Tibial nerve (tissue), 4 donors: ENCODE measurements around the gene LY86. TPM values are rescaled to one million over a fixed set of nuclear protein-coding genes. Genes with fewer than 3 reads are reported as not detected.

Experiments used
- DNase-seq, 2 donors: peaks; one replicate each; pipeline ENCODE4 v3.0.0-alpha.2; 2019; ENCODE audit warnings: low spot score in 2 of 2
- H3K27ac ChIP-seq, 4 donors: fragments of 200-600 bp; sonication (generic) in 3 of 4; one replicate each; pipeline ENCODE4 v1.5.1; 2017 to 2019; ENCODE audit warnings: mild to moderate bottlenecking in 1 of 4
- H3K27me3 ChIP-seq, 2 donors: fragments of 200-600 bp; sonication (generic) in 1 of 2; one replicate each; pipeline versions ENCODE4 v1.5.1 to v1.6.0; 2017 to 2019
- H3K36me3 ChIP-seq, 3 donors: fragments of 200-600 bp; sonication (generic); one replicate each; pipeline ENCODE4 v1.5.1; 2018 to 2019
- H3K4me1 ChIP-seq, 4 donors: fragments of 200-600 bp; sonication (generic) in 3 of 4; one replicate each; pipeline ENCODE4 v1.5.1; 2017 to 2019
- H3K4me3 ChIP-seq, 4 donors: fragments of 200-600 bp; sonication (generic) in 3 of 4; one replicate each; pipeline ENCODE4 v1.5.1; 2017 to 2019; ENCODE audit warnings: mild to moderate bottlenecking in 1 of 4, moderate library complexity in 1 of 4
- H3K9me3 ChIP-seq, 4 donors: fragments of 200-600 bp; sonication (generic) in 3 of 4; one replicate each; pipeline ENCODE4 v1.5.1; 2017 to 2019
- CTCF ChIP-seq, 5 experiments: fragments of 200-600 bp in 3 of 5; fragments of 450-650 bp in 2 of 5; sonication (generic) in 3 of 5; IDR thresholded peaks; one replicate each; pipeline ENCODE4 v1.5.1; 2016 to 2019; ENCODE audit warnings: antibody characterized with exemption in 5 of 5, mild to moderate bottlenecking in 3 of 5, moderate library complexity in 2 of 5
- EP300 ChIP-seq, 2 donors: sonication (generic); formaldehyde crosslinking; IDR thresholded peaks; one replicate each; pipeline ENCODE4 v1.6.1; 2017; ENCODE audit warnings: antibody characterized with exemption in 2 of 2, mild to moderate bottlenecking in 1 of 2
- POLR2A ChIP-seq, 2 donors: fragments of 450-650 bp; IDR thresholded peaks; one replicate each; pipeline ENCODE4 v1.6.1; 2017; ENCODE audit warnings: antibody characterized with exemption in 2 of 2, mild to moderate bottlenecking in 2 of 2, moderate library complexity in 2 of 2
- WGBS, 2 donors: methylation state at CpG; one replicate each; pipeline ENCODE4 v1.1.5; 2018; 5-methylcytosine and 5-hydroxymethylcytosine counted together
- total RNA-seq, 4 donors: library from RNA; depleted of rRNA; stranded (reverse); fragments of >200 nt; gene quantifications; one replicate each; pipeline ENCODE4 v1.1.0, GENCODE V29; 2016

LY86 gene
- total RNA-seq, 4 donors from 2014 or later, result 0.60 to 8.3 (median 4.5) TPM

- DNase-seq, result no peak
- no peak overlapping the region for H3K4me3 ChIP-seq
- H3K27ac ChIP-seq, result no peak overlapping the region
- H3K4me1 ChIP-seq, result peaks cover 0 to 4% (median 0%) of the 10 kb centered on the region in 4 donors
- no peaks in the 10 kb centered on the region for H3K9me3 ChIP-seq
- no peaks in the 10 kb centered on the region for H3K36me3 ChIP-seq
- H3K27me3 ChIP-seq, result no peaks in the 10 kb centered on the region
- TF ChIP-seq POLR2A (IDR thresholded peaks at IDR 0.05) (no peak), CTCF (IDR thresholded peaks at IDR 0.05) (no peak), EP300 (IDR thresholded peaks at IDR 0.05) (no peak)
- WGBS, 2 donors, result 86 to 89% methylated on average over 4 of the region's 4 CpGs
Observed at GRCh38 chr6:6557504-6557839, 31.0 kb upstream of the LY86 start.

GRCh38 chr6:6557886-6558285 is 30.6 kb upstream of the LY86 start:
- H3K36me3 ChIP-seq, result no peaks in the 10 kb centered on the region
- H3K4me1 ChIP-seq, result peaks cover 0 to 4% (median 0%) of the 10 kb centered on the region in 4 donors
- no peak overlapping the region for H3K4me3 ChIP-seq
- 66 to 76% methylated on average over 7 of the region's 7 CpGs for WGBS, 2 donors
- TF ChIP-seq EP300 (IDR thresholded peaks at IDR 0.05) (no peak), CTCF (IDR thresholded peaks at IDR 0.05) (no peak), POLR2A (IDR thresholded peaks at IDR 0.05) (no peak)
- no peak overlapping the region for H3K27ac ChIP-seq
- DNase-seq, result no peak
- no peaks in the 10 kb centered on the region for H3K27me3 ChIP-seq
- no peaks in the 10 kb centered on the region for H3K9me3 ChIP-seq

DNA sequence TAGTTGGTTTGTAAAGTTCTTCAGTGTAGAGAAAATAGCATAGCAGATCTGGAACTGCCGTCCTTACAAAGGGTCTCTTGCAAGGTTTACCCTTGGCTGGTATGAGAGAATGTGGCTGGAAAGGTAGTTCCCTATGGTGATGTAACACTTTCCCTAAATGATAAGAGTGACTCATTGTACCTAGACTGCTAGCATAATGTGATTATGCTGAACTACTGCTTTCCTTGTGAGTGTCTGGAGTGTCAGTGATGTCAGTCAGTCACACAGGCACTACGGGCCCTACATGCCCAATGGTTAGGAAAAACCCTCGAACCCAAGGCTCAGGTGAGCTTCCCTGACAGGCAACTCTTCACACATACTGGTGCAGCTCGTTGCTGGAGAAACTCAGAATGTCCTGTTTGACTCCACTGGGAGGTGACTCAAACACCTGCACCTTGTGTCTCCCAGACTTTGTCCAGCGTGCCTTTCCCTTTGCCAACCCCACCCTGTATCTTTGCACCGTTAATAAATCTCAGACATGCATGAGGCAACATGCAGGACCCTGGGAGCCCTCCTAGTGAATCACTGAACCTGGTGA is 28.4 kb upstream of the LY86 start:
- TF ChIP-seq EP300 (IDR thresholded peaks at IDR 0.05), result no peak
- TF ChIP-seq CTCF (IDR thresholded peaks at IDR 0.05), result no peak
- TF ChIP-seq POLR2A (IDR thresholded peaks at IDR 0.05), result no peak

GRCh38 chr6:6560909-6561308 is 27.6 kb upstream of the LY86 start:
- no peak for DNase-seq
- Histone ChIP-seq H3K27me3 (no peaks in the 10 kb centered on the region), H3K4me1 (peaks cover 0 to 4% (median 0%) of the 10 kb centered on the region in 4 donors), H3K4me3 (no peak overlapping the region), H3K36me3 (no peaks in the 10 kb centered on the region), H3K27ac (no peak overlapping the region), H3K9me3 (peaks cover 0 to 6% (median 0%) of the 10 kb centered on the region in 4 donors)
- no peak for TF ChIP-seq CTCF (IDR thresholded peaks at IDR 0.05)
- no peak for TF ChIP-seq POLR2A (IDR thresholded peaks at IDR 0.05)
- no peak for TF ChIP-seq EP300 (IDR thresholded peaks at IDR 0.05)
- 60% methylated on average over 3 of the region's 3 CpGs for WGBS, 2 donors

More for the DNA sequence above, 28.4 kb upstream of the LY86 start:
- WGBS, 2 donors, result 76% methylated on average over 6 of the region's 6 CpGs
- Histone ChIP-seq H3K27me3 (no peaks in the 10 kb centered on the region), H3K36me3 (no peaks in the 10 kb centered on the region), H3K27ac (no peak overlapping the region), H3K4me1 (peaks cover 0 to 4% (median 0%) of the 10 kb centered on the region in 4 donors), H3K9me3 (peaks cover 0 to 6% (median 0%) of the 10 kb centered on the region in 4 donors), H3K4me3 (no peak overlapping the region)
- DNase-seq, result no peak

GRCh38 chr6:6564154-6564553 is 24.4 kb upstream of the LY86 start:
- 85 to 86% methylated on average over 5 of the region's 5 CpGs for WGBS, 2 donors
- TF ChIP-seq CTCF (IDR thresholded peaks at IDR 0.05) (no peak), EP300 (IDR thresholded peaks at IDR 0.05) (no peak), POLR2A (IDR thresholded peaks at IDR 0.05) (no peak)
- no peak for DNase-seq
- Histone ChIP-seq H3K27me3 (no peaks in the 10 kb centered on the region), H3K27ac (no peak overlapping the region), H3K9me3 (peaks cover 0 to 6% (median 0%) of the 10 kb centered on the region in 4 donors), H3K4me1 (no peaks in the 10 kb centered on the region), H3K4me3 (no peak overlapping the region), H3K36me3 (no peaks in the 10 kb centered on the region)
